Stimulated activated CD8-positive, alpha-beta memory T cell treated with anti-CD3 and anti-CD28 coated beads, Interleukin-12 subunit alpha, Interleukin-12 subunit beta, amount 100 ng/mL, for 4 hours (primary cell): Measurements from ENCODE around the gene STING1.

ENCODE experiments used
- DNase-seq: peaks from one replicate; pipeline ENCODE4 v3.0.0-alpha.2; 2020; ENCODE audit warnings: low read depth

The STING1 gene

GRCh38 chr5:139439013-139439903 is 43.3 kb downstream of the STING1 start, which contains the start of gene DNAJC18:
DNAJC18 (minus strand) TSS chr5:139439525; CDS start chr5:139439445, 80 bp downstream.
- DNase-seq, result peak; percentile 77

DNA sequence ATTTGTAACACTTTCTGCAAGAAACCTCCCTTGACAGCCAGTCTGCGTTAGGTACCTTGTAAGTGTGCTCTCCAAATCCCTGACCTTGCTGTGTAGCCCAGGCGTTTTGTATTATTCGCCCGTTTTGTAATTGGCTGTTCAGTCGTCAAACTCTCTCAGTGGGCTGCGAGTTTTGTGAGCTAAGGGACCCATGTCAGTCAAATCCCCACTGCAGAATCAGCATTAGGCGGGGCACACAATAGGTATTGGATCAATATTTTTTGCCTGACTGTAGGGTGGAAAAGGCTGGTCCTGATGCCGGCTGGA is 43.9 kb downstream of the STING1 start:
- no peak for DNase-seq

DNA sequence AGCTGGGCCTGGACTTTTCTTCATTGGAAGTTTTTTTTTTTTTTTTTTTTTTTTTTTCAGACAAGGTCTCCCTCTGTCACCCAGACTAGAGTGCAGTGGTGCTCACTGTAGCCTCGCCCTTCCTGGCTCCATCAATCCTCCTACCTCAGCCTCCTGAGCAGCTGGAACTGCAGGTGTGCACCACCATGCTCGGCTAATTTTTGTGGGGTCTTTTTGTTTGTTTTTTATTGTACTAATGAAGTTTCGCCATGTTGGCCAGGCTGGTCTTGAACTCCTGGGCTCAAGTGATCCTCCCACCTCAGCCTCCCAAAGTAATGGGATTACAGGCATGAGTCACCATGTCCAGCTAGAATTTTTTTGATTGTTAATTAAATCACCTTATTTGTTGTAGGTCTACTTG is 46.9 kb downstream of the STING1 start:
- no peak for DNase-seq

- no peak for DNase-seq
Measured at GRCh38 chr5:139431706-139432105, 50.9 kb downstream of the STING1 start.

DNA sequence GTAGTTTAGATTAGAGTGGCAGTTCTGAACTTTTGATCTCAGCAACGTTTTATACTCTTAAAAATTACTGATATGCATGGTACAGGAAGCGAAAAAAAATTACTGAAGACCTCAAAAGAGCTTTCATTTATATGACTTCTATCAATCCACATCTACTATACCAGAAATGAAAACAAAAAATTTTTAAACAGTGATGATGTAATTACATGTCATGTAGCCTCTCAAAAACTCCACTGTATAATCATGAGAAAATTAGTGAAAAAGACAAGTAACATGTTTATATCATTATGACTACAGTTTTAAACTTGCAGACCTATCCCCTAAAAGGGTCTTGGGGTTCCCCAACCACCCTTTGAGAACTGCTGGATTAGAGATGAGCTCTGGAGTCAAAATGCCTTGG is 52.5 kb downstream of the STING1 start:
- no peak for DNase-seq

- DNase-seq, result no peak
Measured at GRCh38 chr5:139426203-139426885, 56.2 kb downstream of the STING1 start.
